GM12874 (cell line): ENCODE results near the gene RAB5IF.

Experiments used
- CTCF ChIP-seq: IDR thresholded peaks from 2 replicates; pipeline ENCODE4 v1.5.1; 2011; ENCODE audit warnings: low read depth, mild to moderate bottlenecking, control low read depth, low read length, moderate library complexity; ENCODE audit not compliant: insufficient read depth

Gene RAB5IF

GRCh38 chr20:36605399-36606157 is at the start of gene RAB5IF:
RAB5IF (plus strand) TSS chr20:36605779; CDS start chr20:36605952, 173 bp downstream.
- TF ChIP-seq CTCF, result peak; percentile 94

- no peak for TF ChIP-seq CTCF
Observed at GRCh38 chr20:36562724-36563123, 42.9 kb upstream of the RAB5IF start.

GRCh38 chr20:36563374-36563773 is 42.2 kb upstream of the RAB5IF start:
- TF ChIP-seq CTCF, result no peak

- no peak for TF ChIP-seq CTCF
Observed at GRCh38 chr20:36565520-36565919, 40.1 kb upstream of the RAB5IF start.

GRCh38 chr20:36569847-36570429 is 35.6 kb upstream of the RAB5IF start:
- no peak for TF ChIP-seq CTCF

GRCh38 chr20:36571564-36572504 is 33.7 kb upstream of the RAB5IF start:
- no peak for TF ChIP-seq CTCF

- TF ChIP-seq CTCF, result no peak
Observed at GRCh38 chr20:36572701-36573102, 32.9 kb upstream of the RAB5IF start.
